GM12874 (cell line): ENCODE measurements around the gene CEP164.

Experiments used
- CTCF ChIP-seq: IDR thresholded peaks from 2 replicates; pipeline ENCODE4 v1.5.1; 2011; ENCODE audit warnings: low read depth, mild to moderate bottlenecking, control low read depth, low read length, moderate library complexity; ENCODE audit not compliant: insufficient read depth

Gene CEP164

GRCh38 chr11:117419482-117420142 is 92.0 kb downstream of the CEP164 start:
- TF ChIP-seq CTCF: no peak

- no peak for TF ChIP-seq CTCF
Measured at GRCh38 chr11:117420143-117420485, 92.5 kb downstream of the CEP164 start.

GRCh38 chr11:117420598-117420997 is 92.9 kb downstream of the CEP164 start:
- no peak for TF ChIP-seq CTCF

- no peak for TF ChIP-seq CTCF
Measured at GRCh38 chr11:117421041-117421440, 93.4 kb downstream of the CEP164 start.

- TF ChIP-seq CTCF: no peak
Measured at GRCh38 chr11:117421476-117421875, 93.8 kb downstream of the CEP164 start.

- no peak for TF ChIP-seq CTCF
Measured at GRCh38 chr11:117423046-117423575, 95.5 kb downstream of the CEP164 start.

- no peak for TF ChIP-seq CTCF
Measured at GRCh38 chr11:117424781-117425180, 97.1 kb downstream of the CEP164 start.
